ENCODE results near the gene KCNB1. TPM values are rescaled to one million over a fixed set of nuclear protein-coding genes. Genes with fewer than 3 reads are reported as not detected.
A peak's percentile ranks its signal among the peaks of the same experiment; 100 is the strongest.

Gene KCNB1
- total RNA-seq, 1 donor = not detected

GRCh38 chr20:49398401-49399144 is 83.9 kb downstream of the KCNB1 start:
- TF ChIP-seq, protein P1, sequence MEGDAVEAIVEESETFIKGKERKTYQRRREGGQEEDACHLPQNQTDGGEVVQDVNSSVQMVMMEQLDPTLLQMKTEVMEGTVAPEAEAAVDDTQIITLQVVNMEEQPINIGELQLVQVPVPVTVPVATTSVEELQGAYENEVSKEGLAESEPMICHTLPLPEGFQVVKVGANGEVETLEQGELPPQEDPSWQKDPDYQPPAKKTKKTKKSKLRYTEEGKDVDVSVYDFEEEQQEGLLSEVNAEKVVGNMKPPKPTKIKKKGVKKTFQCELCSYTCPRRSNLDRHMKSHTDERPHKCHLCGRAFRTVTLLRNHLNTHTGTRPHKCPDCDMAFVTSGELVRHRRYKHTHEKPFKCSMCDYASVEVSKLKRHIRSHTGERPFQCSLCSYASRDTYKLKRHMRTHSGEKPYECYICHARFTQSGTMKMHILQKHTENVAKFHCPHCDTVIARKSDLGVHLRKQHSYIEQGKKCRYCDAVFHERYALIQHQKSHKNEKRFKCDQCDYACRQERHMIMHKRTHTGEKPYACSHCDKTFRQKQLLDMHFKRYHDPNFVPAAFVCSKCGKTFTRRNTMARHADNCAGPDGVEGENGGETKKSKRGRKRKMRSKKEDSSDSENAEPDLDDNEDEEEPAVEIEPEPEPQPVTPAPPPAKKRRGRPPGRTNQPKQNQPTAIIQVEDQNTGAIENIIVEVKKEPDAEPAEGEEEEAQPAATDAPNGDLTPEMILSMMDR (IDR thresholded peaks at IDR 0.05; ENCODE audit: insufficient read depth, low read depth, low read length) = no peak
- DNase-seq (ENCODE audit: low read depth) = no peak
- H3K4me3 ChIP-seq (ENCODE audit: low read depth, low read length) = no peak overlapping the region

- TF ChIP-seq, protein P1 (IDR thresholded peaks at IDR 0.05; ENCODE audit: insufficient read depth, low read depth, low read length) = no peak
- H3K4me3 ChIP-seq (ENCODE audit: low read depth, low read length) = no peak overlapping the region
- peak; percentile 54 for DNase-seq (ENCODE audit: low read depth)
Observed at GRCh38 chr20:49397525-49397924, 84.9 kb downstream of the KCNB1 start.

- no peak overlapping the region for H3K4me3 ChIP-seq (ENCODE audit: low read depth, low read length)
- TF ChIP-seq, protein P1 (IDR thresholded peaks at IDR 0.05; ENCODE audit: insufficient read depth, low read depth, low read length) = no peak
- DNase-seq (ENCODE audit: low read depth) = no peak
Observed at GRCh38 chr20:49396230-49396629, 86.2 kb downstream of the KCNB1 start.

DNA sequence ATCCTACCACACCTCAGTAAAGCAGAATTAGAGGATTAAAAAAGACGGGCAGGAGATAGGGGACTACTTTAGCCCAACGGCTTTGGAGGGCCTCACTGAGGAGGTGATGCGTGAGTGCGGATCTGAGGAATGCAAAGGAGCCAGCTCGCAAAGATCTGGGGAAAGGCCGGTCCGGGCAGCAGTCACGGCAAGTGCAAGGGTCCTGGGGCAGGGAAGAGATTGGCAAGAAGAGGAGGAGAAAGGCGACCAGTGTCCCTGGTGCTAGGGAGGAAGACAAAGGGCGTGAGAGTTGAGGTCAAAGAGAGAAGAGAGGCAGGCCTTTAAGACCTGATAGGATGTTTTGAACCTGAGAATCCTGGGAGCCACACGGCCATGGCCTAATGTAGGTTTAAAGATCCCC is 86.8 kb downstream of the KCNB1 start:
- TF ChIP-seq, protein P1 (IDR thresholded peaks at IDR 0.05; ENCODE audit: insufficient read depth, low read depth, low read length) = no peak
- H3K4me3 ChIP-seq (ENCODE audit: low read depth, low read length) = no peak overlapping the region
- DNase-seq (ENCODE audit: low read depth) = no peak

- TF ChIP-seq, protein P1 (IDR thresholded peaks at IDR 0.05; ENCODE audit: insufficient read depth, low read depth, low read length) = no peak
- no peak overlapping the region for H3K4me3 ChIP-seq (ENCODE audit: low read depth, low read length)
- peak; percentile 5 for DNase-seq (ENCODE audit: low read depth)
Observed at GRCh38 chr20:49395183-49395582, 87.3 kb downstream of the KCNB1 start.

- TF ChIP-seq, protein P1 (IDR thresholded peaks at IDR 0.05; ENCODE audit: insufficient read depth, low read depth, low read length) = no peak
- no peak for DNase-seq (ENCODE audit: low read depth)
- H3K4me3 ChIP-seq (ENCODE audit: low read depth, low read length) = no peak overlapping the region
Observed at GRCh38 chr20:49394757-49395156, 87.7 kb downstream of the KCNB1 start.

DNA sequence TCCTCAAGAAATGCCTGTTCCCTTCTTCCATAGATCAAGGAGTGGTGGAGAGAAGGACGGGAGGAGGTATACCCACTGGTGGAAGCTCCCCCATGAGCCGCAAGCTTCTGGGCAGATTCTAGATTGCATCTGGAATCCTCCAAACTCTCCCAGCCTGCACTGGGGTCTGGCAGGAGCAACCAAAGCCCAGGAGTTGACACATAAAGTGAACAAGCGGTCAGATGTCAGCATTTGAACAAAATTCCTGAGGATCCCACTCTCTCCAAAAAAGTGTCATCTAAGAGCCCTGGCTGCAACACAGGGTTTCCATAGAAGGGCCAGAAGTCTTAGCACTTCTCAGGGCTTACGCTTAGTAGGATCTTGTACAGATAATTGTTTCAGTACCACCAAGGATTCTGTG is 88.2 kb downstream of the KCNB1 start:
- no peak for DNase-seq (ENCODE audit: low read depth)
- H3K4me3 ChIP-seq (ENCODE audit: low read depth, low read length) = no peak overlapping the region
- TF ChIP-seq, protein P1 (IDR thresholded peaks at IDR 0.05; ENCODE audit: insufficient read depth, low read depth, low read length) = no peak

Measured in fibroblast of villous mesenchyme (primary cell).